LoVo (cell line): ENCODE data around the gene ZNF688.
"Not testable (repeated sequence)": the region's sequence is repeated elsewhere in the genome, so short reads cannot be mapped to it uniquely, and the experiment has no call there.

Experiments
- DNase-seq: peaks from one replicate; pipeline ENCODE4 v3.0.0-alpha.2; 2016; ENCODE audit warnings: low spot score

The ZNF688 gene

DNA sequence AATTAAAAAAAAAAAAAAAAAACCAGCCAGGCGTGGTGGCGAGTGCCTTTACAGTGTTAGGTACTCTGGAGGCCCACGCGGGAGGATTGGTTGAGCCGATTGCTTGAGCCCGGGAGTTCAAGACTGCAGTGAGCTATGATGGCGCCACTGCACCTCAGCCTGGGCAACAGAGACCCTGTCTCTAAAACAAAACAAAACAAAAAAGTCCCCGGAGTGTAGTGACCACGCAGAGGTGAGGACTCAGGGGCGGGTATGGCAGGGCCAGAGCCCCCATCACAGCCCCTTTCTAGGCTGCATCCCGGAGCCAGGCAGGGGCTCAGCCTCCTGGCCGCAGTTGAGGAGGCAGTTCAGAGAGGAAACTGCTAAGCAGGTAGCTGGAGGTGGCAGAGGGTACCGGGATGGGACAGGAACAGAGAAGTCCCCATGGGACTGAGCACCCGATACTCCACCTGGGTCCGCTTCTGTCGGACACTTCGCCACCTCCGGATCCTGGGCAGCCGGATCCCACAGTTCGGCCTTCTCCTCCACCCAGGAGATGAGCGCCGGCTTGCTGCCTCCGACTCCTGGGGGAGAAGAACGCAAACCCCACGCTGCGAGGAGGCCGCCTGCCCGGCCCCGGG, 37.7 kb downstream of the ZNF688 start:
- no peak for DNase-seq

DNA sequence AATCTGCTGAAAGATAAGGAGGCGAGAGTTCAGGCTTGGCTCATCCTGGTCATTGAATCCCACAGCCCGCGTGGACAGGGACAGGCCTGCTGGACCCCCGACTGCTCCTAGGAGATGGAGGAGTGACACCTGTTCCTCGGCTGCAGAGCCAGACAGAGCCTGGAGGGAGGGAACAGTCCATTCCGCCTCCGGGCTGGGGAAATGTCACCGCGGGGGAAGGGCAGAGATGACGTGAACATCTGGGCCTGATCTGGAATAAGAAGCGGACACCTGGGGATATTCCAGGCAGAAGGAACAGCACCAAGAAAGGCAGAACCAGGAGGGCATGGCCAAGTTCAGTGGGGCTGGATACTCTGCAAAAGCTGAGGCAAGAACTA, 38.4 kb downstream of the ZNF688 start:
- no peak for DNase-seq

DNA sequence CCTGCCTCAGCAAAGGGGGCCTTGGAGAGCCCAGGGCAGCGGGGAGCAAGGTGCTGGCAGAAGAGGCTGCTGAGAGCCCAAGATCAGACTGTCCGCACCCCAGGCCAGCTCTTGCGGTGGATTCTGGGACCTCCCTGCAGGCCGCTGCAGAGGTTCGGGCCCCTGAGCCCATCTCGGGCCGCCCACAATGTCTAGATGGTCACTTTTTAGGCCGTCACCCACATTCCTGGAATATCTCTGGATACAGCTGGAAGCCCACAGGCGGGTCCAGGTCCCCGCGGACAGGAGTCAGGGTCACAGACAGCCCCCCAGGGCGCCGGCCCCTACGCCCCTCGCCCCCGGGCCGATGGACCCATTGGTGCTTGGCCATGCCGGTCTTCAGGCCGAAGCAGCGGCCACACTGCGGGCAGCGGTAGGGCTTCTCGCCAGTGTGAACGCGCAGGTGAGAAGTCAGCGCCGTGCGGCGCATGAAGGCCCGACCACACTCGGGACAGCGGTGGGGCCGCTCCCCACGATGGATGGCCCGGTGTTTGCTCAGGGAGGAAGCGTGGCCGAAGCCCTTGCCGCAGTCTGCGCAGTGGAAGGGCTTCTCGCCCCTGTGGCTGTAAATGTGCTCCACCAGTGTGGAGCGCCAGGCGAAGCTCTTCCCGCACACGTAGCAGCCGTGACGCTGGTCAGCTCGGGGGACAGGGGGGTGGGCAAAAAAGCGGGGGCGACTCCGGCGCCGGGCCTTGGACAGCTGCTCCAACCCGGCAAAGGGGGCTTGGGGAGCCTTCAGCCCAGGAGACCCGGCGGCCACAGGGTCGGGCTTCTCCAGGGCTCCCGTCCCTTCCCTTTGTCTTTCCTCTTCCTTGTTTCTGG, 39.0 kb downstream of the ZNF688 start:
- no peak for DNase-seq

DNA sequence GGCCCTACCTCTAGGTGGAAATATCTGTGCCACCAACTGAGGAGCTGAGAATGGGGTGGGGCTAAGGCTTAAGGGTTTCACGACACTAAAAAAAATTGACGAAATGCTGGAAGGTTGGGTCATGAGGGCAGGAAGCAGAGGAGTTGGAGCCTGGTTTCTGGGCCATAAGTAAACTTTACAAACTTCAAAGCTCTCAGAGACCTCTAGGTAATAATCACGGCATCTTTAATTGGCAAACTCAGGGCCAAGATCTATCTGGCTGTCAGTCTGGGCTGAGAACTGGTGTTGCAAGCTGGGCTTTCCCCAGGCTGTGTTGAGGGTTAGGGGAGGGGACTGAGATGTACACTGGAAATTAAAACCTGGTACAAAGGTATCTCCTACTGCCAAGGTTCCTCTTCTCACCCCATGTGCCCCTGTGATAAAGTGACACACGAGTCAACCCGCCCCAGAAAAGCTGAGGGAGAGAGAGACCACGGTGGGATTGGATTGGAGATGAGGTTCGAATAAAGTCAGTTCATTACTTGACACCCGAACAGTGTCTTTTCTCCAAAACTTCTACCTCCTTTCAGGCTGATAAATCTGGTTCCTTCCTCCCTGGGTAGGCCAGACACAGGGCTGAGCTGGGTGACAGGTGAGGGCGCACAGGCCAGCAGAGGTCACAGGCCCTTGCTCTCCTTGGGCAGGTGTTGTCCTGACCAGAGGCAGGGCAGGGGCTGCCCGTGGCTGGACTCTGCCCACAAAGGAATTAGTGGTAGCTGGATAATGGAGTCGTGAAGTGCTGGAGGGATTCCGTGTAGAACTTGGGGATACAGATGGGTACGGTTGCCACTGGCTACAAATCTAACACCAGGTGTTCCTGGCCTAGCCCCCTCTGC, 41.1 kb downstream of the ZNF688 start:
- no peak for DNase-seq

DNA sequence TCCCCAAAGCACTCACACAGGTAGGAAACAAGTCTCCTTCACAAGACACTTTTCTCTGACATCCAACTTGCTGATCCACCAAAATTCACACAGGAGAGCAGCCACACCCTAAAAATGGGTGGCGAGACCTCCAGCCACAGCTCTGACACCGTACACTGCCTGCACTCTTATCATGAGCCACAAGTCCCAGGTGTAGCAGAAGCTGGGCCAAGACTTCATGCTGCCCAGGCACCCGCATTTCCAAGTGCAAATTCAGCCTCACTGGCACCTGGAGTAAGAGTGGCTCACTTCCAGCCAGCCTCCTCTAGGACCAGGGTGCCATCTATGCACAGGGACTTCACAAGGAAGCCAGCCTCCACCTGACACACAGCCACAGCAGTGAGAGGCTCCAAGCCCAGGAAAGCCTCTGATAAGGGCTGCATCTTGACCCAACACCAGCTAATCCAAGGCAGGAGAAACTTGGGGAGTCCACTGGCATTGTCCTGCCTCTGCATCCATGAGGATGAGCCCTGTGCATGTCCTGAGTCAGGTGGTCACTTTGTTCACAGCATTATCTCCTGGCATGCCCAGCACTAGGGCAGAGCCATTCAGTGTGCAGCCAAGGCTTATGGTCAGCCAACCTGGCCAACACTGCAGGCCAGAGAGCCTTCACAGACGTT, 42.6 kb downstream of the ZNF688 start:
- no peak for DNase-seq

DNA sequence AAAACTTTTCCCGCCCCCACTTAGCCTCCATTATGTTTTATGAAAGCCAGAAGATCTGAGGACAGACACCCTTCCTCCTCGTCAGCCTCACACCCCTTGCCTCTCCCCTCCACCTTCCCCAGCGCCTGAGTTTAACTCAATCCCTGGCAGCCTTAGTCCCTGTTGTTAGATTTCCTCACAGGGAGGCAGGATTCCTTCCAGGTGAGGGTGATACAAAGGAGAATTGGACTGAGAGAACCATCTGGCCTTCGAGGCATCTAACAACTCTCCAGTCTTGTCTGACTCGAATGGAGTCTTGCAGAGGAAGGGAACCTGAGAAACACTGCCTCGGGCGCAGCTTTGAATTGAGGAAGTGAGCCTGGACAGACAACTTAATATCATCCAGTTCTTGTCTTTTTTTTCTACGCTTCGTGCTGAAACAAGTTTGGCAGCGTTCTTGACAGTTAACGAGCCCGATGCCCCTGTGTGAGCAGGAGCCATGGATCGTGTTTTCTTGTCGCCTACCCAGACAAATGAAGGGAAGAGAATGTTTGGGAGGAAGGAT, 43.8 kb downstream of the ZNF688 start:
- DNase-seq: no peak

DNA sequence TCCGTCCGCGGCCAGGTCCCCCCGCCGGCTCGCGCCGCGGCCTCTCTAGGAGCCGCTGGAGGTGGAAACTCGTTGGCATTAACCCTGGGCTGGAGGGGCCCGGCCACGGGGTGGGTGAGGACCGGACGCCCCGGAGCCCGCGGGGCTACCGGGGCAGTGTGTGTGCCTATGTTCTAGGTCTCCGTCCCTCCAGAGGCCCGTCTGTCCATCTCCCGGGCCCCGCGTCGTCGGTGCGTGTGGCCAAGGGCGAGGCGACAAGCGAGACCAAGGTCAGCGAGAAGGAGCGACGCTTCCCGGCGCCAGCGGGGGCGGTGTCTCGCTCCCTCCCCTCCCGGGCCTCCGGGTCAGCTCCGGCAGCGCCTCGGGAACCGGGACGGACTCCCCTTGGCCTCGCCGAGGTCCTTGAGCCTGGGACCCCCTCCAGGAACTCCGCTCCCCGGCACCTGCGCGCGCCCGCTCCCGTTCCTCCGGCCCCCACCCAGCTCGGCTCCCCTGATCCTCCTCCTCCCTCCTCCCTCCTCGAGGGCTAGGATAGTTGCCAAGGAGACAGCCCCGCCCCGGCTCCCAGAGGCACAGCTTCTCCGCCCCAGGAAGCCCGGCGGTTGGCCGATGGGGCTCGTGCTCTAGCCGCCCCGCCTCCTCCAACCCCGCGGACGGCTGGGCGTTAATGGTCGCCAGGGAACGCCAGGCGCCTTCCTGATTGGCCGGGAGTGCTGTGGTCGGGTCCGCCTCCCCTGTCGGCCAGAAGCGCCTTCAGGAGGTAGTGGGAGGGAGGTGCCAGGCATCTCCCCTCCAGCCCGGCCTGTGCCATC, 44.5 kb downstream of the ZNF688 start:
- peak; percentile 98 for DNase-seq

DNA sequence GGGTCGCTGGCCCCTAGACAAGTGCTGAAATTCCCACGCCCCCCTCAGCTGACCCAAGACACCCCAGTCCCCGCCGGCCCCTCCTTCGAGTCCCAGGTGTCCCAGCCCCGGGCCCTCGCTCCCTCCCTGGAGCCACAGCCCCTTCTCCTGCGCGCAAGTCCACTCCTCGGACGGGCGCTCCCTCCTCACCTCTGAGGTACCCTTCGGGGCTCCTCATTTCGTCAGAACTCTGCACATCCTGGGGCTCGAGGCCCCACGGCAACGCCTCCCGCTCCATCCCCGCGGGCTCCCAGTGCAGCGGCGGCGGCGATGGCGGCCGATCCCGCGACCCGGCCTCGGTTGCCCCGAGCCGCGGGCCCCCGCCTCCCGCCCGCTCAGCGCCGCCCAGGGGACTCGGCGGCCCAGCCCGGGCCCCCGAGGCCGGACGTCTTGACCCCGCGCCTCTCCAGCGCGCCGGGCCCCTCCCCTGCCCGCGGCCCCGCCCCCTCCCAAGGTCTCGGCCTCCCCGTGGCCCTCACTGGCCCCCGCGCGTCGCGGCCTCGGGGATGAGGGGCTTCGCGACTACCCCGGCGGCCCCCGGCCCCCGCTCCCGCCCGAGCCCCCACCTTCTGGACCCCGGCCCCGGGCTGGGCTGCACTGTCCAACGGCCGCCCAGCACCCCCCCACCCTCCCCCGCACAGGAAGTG, 45.2 kb downstream of the ZNF688 start, which contains the start of gene ZNF768:
ZNF768 (minus strand) TSS at position 430 of the 686 bp plus-strand sequence; CDS start at position 277, 153 bp downstream.
- DNase-seq: peak; percentile 37

DNA sequence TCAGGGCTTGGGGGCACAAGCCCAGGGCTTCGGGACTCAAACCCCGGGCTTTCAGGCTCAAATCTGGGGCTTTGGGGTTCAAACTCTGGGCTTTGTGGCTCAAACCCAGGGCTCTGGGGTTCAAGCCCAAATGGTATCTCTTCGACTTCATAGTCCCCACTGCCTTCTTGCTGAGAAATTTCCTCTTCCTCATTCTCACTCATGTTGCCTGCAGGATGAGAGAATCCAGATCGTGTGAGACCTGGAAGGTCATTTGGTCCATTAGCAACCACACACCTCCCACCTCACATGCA, 45.7 kb downstream of the ZNF688 start:
- no peak for DNase-seq

DNA sequence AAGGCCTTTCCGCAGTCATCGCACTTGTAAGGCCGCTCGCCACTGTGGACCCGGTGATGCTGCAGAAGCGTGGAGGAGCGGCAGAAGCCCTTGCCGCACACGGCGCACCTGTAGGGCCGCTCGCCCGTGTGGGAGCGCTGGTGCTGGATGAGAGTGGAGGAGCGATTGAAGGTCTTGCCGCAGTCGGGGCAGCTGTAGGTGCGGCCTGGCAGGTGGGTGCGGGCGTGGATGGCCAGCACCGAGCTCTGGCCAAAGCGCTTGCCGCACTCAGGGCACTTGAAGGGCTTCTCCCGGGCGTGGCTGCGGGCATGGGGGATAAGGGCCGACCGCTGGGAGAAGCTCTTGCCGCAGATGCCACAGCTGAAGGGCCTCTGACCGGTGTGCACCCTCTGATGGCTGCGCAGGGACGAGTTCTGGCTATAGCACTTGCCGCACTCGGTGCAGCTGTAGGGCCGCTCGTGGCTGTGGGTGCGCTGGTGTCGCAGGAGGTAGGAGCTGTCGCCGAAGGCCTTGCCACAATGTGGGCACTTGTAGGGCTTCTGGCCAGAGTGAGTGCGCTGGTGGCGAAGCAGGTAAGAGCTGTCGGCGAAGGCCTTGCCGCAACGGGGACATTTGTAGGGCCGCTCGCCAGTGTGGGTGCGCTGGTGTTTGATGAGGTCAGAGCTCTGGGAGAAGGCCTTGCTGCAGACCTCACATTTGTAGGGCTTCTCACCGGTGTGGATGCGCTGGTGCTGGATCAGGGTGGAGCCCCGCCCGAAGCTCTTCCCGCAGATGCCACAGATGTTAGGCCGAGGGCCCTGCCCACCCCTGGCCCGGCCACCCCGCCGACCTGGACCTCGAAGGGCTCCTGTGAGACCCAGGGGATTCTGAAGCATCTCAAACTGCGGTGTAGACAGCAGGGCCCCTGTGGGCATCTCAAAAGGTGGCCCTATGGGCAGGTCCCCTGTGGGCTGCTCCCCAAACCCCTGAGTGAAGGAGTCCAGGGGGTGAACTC, 46.6 kb downstream of the ZNF688 start:
- no peak for DNase-seq

DNA sequence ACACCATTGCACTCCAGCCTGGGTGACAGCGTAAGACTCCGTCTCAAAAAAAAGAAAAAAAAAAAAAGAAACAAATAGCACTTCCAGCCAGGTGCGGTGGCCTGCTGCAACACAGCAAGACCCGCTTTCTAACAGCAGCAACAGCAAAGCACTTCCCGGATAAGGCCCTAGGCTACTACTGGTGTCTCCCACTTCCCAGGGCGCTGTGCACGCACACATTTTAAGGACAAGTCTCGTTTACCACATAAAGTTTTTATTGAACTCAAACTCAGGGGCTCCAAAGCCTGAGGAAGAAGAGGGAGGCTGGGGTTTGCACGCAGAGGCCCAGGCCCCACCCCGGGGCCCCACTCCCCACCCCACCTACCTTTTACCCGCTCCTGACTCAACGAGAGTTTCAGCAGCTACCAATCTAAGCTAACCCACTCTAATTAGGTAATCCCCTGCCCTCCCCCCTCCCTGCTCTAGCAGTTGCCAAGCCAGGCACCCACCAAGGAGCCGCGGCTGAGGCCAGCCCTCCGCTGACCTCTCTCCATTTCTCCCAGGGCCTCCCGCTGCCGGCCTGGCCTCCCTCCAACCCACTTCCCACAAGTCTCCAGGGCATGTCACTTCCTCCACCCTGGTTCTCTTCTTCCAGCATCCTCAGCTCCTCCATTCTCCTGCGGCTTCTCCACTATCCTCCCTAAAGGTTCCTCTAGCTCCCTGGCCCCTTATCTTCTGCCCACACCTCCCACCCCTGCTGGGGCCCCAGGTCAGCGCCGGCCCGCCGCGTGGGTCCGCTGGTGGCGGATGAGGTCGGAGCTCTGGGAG, 47.5 kb downstream of the ZNF688 start:
- DNase-seq: no peak

DNA sequence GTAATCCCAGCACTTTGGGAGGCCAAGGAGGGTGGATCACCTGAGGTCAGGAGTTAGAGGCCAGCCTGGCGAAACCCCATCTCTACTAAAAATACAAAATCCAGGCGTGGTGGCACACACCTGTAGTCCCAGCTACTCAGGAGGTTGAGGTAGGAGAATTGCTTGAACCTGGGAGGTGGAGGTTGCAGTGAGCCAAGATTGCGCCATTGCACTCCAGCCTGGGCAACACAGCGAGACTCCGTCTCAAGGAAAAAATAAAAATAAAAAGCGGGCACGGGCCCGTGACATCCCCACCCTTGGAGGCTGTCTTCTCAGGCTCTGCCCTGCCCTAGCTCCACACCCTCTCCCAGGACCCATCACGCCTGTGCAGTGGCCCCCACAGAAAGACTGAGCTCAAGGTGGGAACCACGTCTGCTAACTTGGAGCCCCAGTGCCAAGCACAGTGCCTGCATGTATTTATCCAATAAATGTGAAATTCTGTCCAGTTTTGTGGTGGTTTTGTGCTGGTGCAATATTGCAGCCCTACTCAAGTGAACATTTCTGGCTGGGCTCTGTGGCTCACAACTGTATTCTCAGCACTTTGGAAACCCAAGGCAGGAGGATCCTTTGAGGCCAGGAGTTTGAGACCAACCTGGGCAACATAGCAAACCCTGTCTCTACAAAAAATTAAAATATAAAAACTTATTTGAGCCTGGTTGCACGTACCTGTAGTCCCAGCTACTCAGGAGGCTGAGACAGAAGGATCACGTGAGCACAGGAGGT, 48.6 kb downstream of the ZNF688 start:
- DNase-seq: not testable (repeated sequence)

DNA sequence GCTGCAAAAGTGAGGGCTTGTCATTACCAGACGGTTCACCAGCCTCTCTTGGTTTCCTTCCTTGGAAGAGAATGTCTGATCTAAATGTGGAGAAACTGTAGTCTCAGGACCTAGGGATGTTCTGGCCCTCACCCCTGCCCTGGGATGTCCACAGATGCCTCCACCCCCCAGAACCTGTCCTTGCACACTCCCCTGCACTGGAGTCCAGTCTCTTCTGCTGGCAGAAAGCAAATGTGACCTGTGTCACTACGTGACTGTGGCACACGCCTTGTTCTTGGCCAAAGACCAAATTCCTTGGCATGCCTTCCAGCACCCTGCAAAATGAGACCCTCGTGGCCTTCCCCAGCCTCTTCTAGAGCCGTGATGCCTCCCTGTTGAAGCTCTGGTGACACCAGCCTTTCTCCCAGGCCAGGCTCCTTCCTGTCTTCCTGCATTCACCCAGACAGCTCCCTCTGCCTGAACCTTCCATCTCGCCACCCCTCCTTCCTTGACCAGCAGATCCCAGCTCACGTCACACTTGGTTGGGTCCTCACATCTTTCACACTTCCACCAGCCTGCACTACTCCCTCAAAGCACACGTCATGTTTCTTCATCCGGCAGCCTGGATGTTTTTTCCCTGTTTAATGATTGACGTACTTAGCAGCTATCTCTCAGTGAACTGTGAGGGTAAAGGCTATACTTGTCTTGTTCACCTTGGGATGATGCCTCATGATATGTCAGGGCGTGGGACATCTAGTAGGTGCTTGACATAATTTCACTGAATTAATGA, 49.5 kb downstream of the ZNF688 start:
- DNase-seq: no peak

DNA sequence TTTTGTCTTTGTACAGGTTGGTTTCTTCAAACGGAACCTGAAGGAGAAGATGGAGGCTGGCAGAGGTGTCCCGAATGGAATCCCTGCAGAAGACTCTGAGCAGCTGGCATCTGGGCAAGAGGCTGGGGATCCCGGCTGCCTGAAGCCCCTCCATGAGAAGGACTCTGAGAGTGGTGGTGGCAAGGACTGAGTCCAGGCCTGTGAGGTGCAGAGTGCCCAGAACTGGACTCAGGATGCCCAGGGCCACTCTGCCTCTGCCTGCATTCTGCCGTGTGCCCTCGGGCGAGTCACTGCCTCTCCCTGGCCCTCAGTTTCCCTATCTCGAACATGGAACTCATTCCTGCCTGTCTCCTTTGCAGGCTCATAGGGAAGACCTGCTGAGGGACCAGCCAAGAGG, 50.0 kb downstream of the ZNF688 start:
- no peak for DNase-seq
